HCT116 (cell line): ENCODE results near the gene ROR2. TPM values are rescaled to one million over a fixed set of nuclear protein-coding genes. Genes with fewer than 3 reads are reported as not detected.

Source experiments
- ATAC-seq: fragments of 200-7000 bp; cut with Tn5 transposase; 2 replicates; pipeline ENCODE4 v1.9.1; 2020; ENCODE audit warnings: mild to moderate bottlenecking, moderate library complexity
- BruUV-seq: library from RNA; stranded (reverse); fragments of 400-500 nt; replicated peaks from 2 replicates; lab custom pipeline; 2021; lab: Mats Ljungman, UMichigan
- CTCF ChIA-PET: fragments of 300-600 bp; sonication (Branson Sonifier 250); formaldehyde crosslinking; loops from one replicate; lab custom pipeline; 2021; ENCODE audit warnings: antibody characterized with exemption; lab: Charles Lee
- POLR2A ChIA-PET: fragments of 300-600, 350-600 bp; sonication (Branson Sonifier 250); formaldehyde crosslinking; loops from one replicate; lab custom pipeline; 2021; ENCODE audit warnings: antibody characterized with exemption; lab: Charles Lee
- RAD21 ChIA-PET, 2 experiments: fragments of 300-600 bp; sonication (Branson Sonifier 250); formaldehyde crosslinking; loops; one replicate each; lab custom pipeline; 2023; ENCODE audit warnings: low total read pairs in 2 of 2; ENCODE audit not compliant: uncharacterized antibody in 2 of 2, unreplicated experiment in 2 of 2, low non-redundant PET in 1 of 2; lab: Charles Lee
- DNase-seq: peaks from one replicate; pipeline ENCODE4 v3.0.0-alpha.2; 2010; ENCODE audit warnings: low read depth, low spot score
- H2AFZ ChIP-seq: fragments of 200-600 bp; shearing (Covaris generic), sonication (generic); 2 replicates; pipeline ENCODE4 v1.6.1; 2017; ENCODE audit warnings: low read depth, mixed run types, mixed read lengths, antibody characterized with exemption, low read length; ENCODE audit not compliant: poor library complexity, severe bottlenecking
- H3K27ac ChIP-seq: 2 replicates; pipeline ENCODE4 v1.5.1; 2012; ENCODE audit warnings: low read depth, low read length
- H3K27me3 ChIP-seq: fragments of 200-600 bp; sonication (generic); 2 replicates; pipeline ENCODE4 v1.6.1; 2016; ENCODE audit warnings: mixed run types, low read length, mixed read lengths; ENCODE audit not compliant: insufficient read depth
- H3K36me3 ChIP-seq, 2 experiments: fragments of 200-500 bp in 1 of 2; fragments of 200-600 bp in 1 of 2; sonication (Bioruptor generic) in 1 of 2; sonication (generic) in 1 of 2; 2 replicates each; pipeline versions ENCODE4 v1.5.1 to v1.6.1; 2014 to 2016; ENCODE audit warnings: low read length in 2 of 2, inconsistent platforms in 1 of 2, mixed read lengths in 1 of 2, mixed run types in 1 of 2; ENCODE audit not compliant: insufficient read depth in 2 of 2, control insufficient read depth in 1 of 2
- H3K4me1 ChIP-seq, 2 experiments: fragments of 200-600 bp in 1 of 2; sonication (generic) in 1 of 2; 2 replicates each; pipeline versions ENCODE4 v1.5.1 to v1.6.1; 2012 to 2017; ENCODE audit warnings: low read length in 2 of 2, inconsistent platforms in 1 of 2, mild to moderate bottlenecking in 1 of 2, mixed read lengths in 1 of 2, mixed run types in 1 of 2, moderate library complexity in 1 of 2; ENCODE audit not compliant: insufficient read depth in 2 of 2, control insufficient read depth in 1 of 2
- H3K4me2 ChIP-seq: fragments of 200-600 bp; sonication (generic); 2 replicates; pipeline ENCODE4 v1.6.1; 2017; ENCODE audit warnings: mixed run types, low read length, mixed read lengths
- H3K4me3 ChIP-seq, 2 experiments: fragments of 200-600 bp in 1 of 2; sonication (generic) in 1 of 2; replicated peaks in 1 of 2; 2 replicates each; pipeline ENCODE4 v1.5.1; 2011 to 2016; ENCODE audit warnings: low read length in 2 of 2, control low read depth in 1 of 2, low read depth in 1 of 2, mild to moderate bottlenecking in 1 of 2, mixed read lengths in 1 of 2, mixed run types in 1 of 2
- H3K79me2 ChIP-seq: fragments of 200-600 bp; sonication (generic); 2 replicates; pipeline ENCODE4 v1.6.1; 2017; ENCODE audit warnings: mild to moderate bottlenecking, mixed run types, low read length, moderate library complexity, mixed read lengths; ENCODE audit not compliant: insufficient read depth
- H3K9ac ChIP-seq: fragments of 200-600 bp; sonication (generic); 2 replicates; pipeline ENCODE4 v1.6.1; 2016; ENCODE audit warnings: low read length, mixed read lengths
- H3K9me2 ChIP-seq: fragments of 200-600 bp; sonication (generic), shearing (Covaris generic); 2 replicates; pipeline ENCODE4 v1.6.1; 2017; ENCODE audit warnings: mixed run types, mild to moderate bottlenecking, moderate library complexity; ENCODE audit not compliant: insufficient read depth
- H3K9me3 ChIP-seq, 2 experiments: fragments of 200-500 bp in 1 of 2; fragments of 200-600 bp in 1 of 2; sonication (Bioruptor generic) in 1 of 2; sonication (generic) in 1 of 2; 2 replicates each; pipeline ENCODE4 v1.6.1; 2014 to 2017; ENCODE audit warnings: low read length in 2 of 2, mixed read lengths in 2 of 2, inconsistent platforms in 1 of 2, low read depth in 1 of 2, mild to moderate bottlenecking in 1 of 2, mixed run types in 1 of 2, moderate library complexity in 1 of 2; ENCODE audit not compliant: control insufficient read depth in 1 of 2, insufficient read depth in 1 of 2
- H4K20me1 ChIP-seq: fragments of 200-600 bp; sonication (generic), shearing (Covaris generic); 2 replicates; pipeline ENCODE4 v1.6.1; 2017; ENCODE audit warnings: mixed run types, mild to moderate bottlenecking, moderate library complexity; ENCODE audit not compliant: insufficient read depth
- ATF3 ChIP-seq: IDR thresholded peaks from 2 replicates; pipeline ENCODE4 v1.6.1; 2012
- CBX3 ChIP-seq: IDR thresholded peaks from 2 replicates; pipeline ENCODE4 v1.6.1; 2012; ENCODE audit warnings: low read depth
- CEBPB ChIP-seq: IDR thresholded peaks from 2 replicates; pipeline ENCODE4 v1.6.1; 2012; ENCODE audit warnings: low read depth
- EGR1 ChIP-seq: IDR thresholded peaks from 2 replicates; pipeline ENCODE4 v1.6.1; 2012; ENCODE audit warnings: low read depth
- ELF1 ChIP-seq: IDR thresholded peaks from 2 replicates; pipeline ENCODE4 v1.6.1; 2012; ENCODE audit warnings: low read depth, borderline replicate concordance
- EZH2 ChIP-seq: fragments of 200-600 bp; sonication (generic); IDR thresholded peaks from 2 replicates; pipeline ENCODE4 v1.6.1; 2017; ENCODE audit warnings: antibody characterized with exemption, mixed run types
- JUND ChIP-seq: IDR thresholded peaks from 2 replicates; pipeline ENCODE4 v1.6.1; 2012
- MAX ChIP-seq: IDR thresholded peaks from 2 replicates; pipeline ENCODE4 v1.6.1; 2012
- RAD21 ChIP-seq: IDR thresholded peaks from 2 replicates; pipeline ENCODE4 v1.6.1; 2012; ENCODE audit warnings: low read depth, mild to moderate bottlenecking
- SIN3A ChIP-seq: IDR thresholded peaks from 2 replicates; pipeline ENCODE4 v1.6.1; 2012; ENCODE audit warnings: low read depth
- SRF ChIP-seq: IDR thresholded peaks from 2 replicates; pipeline ENCODE4 v1.6.1; 2012; ENCODE audit warnings: low read depth
- TCF7L2 ChIP-seq: IDR thresholded peaks from 2 replicates; pipeline ENCODE4 v1.7.0; 2011; ENCODE audit warnings: borderline replicate concordance, inconsistent platforms; ENCODE audit not compliant: insufficient read depth, insufficient read length; ENCODE audit errors: extremely low read depth
- YY1 ChIP-seq: IDR thresholded peaks from 2 replicates; pipeline ENCODE4 v1.6.1; 2011; ENCODE audit warnings: low read length, low read depth, moderate library complexity, mild to moderate bottlenecking; ENCODE audit not compliant: insufficient replicate concordance; ENCODE audit errors: extremely low read depth
- intact Hi-C: fragments of 100-400 bp; cut with micrococcal nuclease; formaldehyde crosslinking; loops from 2 replicates; pipeline ENCODE4 v1.10.0; 2022
- total RNA-seq: library from RNA; stranded (reverse); gene quantifications from one replicate; pipeline ENCODE4 v1.2.1, GENCODE V29; 2021; ENCODE audit not compliant: unreplicated experiment
- TF ChIP-seq, protein P1 (sequence below): IDR thresholded peaks from 2 replicates; pipeline ENCODE4 v1.6.1; 2012; ENCODE audit warnings: low read depth

The ROR2 gene
- total RNA-seq, 1 experiment from 2014 or later, result 15.7 TPM

DNA sequence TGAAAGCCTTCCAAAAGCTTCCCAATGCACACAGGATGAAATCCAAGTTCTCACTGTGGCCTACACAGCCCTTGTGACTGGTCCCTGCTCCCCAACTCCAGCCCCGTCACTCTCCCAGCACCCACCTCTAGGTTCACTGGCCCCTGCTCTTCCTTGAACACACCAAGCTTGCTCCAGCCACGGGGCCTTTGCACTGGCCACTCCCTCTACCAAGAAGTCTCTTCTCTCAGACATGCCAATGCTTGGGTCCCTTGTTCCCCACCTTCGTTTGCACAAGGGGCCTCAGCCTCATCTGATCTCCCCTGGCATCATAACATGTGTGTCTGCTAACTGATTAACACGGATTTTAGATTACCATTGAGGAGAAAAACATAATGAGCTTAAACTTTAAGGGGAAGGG is 56.0 kb downstream of the ROR2 start:
- H3K4me2 ChIP-seq, result no peak overlapping the region
- TF ChIP-seq RAD21 (no peak), ELF1 (no peak), SIN3A (no peak)
- TF ChIP-seq, all 23 proteins: peak for 0
- Histone ChIP-seq H4K20me1 (no peaks in the 10 kb centered on the region), H3K4me3 (no peak overlapping the region), H3K79me2 (peaks cover 9% of the 10 kb centered on the region; the same call in 1 of the 2 replicates), H3K4me1 (no peaks in the 10 kb centered on the region), H2AFZ (no peak overlapping the region), H3K27me3 (no peaks in the 10 kb centered on the region), H3K27ac (no peak overlapping the region), H3K9ac (no peak overlapping the region), H3K36me3 (no peaks in the 10 kb centered on the region), H3K9me2 (no peaks in the 10 kb centered on the region), H3K9me3 (no peaks in the 10 kb centered on the region)
- ChIA-PET POLR2A (no interaction called here), RAD21 (no interaction called here), CTCF (no interaction called here)
- intact Hi-C loops, result no loop called here
- DNase-seq (no peak), ATAC-seq (no peak)
- no TSS peak for BruUV-seq

DNA sequence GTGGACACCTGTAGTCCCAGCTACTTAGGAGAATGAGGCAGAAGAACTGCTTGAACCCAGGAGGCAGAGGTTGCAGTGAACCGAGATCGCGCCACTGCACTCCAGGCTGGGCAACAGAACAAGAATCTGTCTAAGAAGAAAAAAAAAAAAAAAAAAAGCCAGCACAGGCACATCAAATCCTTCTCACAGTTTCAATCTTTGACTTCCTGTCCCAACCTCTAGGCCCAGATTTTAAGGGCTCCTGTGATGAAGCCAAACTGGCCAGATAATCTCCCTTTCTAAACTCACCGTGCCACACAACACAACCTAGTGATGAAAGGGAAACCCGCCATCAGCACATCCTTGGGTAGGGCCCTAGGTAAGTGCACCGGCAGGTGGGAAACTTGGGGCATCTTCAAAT is 58.1 kb downstream of the ROR2 start:
- no peaks in the 10 kb centered on the region for H3K9me3 ChIP-seq
- no TSS peak for BruUV-seq
- no peak overlapping the region for H3K4me3 ChIP-seq
- no peaks in the 10 kb centered on the region for H4K20me1 ChIP-seq
- H3K9ac ChIP-seq, result no peak overlapping the region
- H3K9me2 ChIP-seq, result no peaks in the 10 kb centered on the region
- TF ChIP-seq SRF, result no peak
- no peak for TF ChIP-seq EGR1
- TF ChIP-seq YY1, result no peak
- no peak for TF ChIP-seq SIN3A
- no peak for TF ChIP-seq MAX
- TF ChIP-seq ATF3, result no peak
- TF ChIP-seq EZH2, result no peak
- no peak for TF ChIP-seq JUND
- no peak for TF ChIP-seq CBX3
- no peak for TF ChIP-seq TCF7L2
- TF ChIP-seq CEBPB, result no peak
- TF ChIP-seq, protein P1, sequence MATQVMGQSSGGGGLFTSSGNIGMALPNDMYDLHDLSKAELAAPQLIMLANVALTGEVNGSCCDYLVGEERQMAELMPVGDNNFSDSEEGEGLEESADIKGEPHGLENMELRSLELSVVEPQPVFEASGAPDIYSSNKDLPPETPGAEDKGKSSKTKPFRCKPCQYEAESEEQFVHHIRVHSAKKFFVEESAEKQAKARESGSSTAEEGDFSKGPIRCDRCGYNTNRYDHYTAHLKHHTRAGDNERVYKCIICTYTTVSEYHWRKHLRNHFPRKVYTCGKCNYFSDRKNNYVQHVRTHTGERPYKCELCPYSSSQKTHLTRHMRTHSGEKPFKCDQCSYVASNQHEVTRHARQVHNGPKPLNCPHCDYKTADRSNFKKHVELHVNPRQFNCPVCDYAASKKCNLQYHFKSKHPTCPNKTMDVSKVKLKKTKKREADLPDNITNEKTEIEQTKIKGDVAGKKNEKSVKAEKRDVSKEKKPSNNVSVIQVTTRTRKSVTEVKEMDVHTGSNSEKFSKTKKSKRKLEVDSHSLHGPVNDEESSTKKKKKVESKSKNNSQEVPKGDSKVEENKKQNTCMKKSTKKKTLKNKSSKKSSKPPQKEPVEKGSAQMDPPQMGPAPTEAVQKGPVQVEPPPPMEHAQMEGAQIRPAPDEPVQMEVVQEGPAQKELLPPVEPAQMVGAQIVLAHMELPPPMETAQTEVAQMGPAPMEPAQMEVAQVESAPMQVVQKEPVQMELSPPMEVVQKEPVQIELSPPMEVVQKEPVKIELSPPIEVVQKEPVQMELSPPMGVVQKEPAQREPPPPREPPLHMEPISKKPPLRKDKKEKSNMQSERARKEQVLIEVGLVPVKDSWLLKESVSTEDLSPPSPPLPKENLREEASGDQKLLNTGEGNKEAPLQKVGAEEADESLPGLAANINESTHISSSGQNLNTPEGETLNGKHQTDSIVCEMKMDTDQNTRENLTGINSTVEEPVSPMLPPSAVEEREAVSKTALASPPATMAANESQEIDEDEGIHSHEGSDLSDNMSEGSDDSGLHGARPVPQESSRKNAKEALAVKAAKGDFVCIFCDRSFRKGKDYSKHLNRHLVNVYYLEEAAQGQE, result no peak
- ATAC-seq (no peak), DNase-seq (no peak)
- no peak overlapping the region for H2AFZ ChIP-seq
- no peak overlapping the region for H3K27ac ChIP-seq
- no peaks in the 10 kb centered on the region for H3K27me3 ChIP-seq
- H3K4me1 ChIP-seq, result no peaks in the 10 kb centered on the region
- ChIA-PET RAD21 (no interaction called here), POLR2A (no interaction called here), CTCF (no interaction called here)
- H3K36me3 ChIP-seq, result no peaks in the 10 kb centered on the region
- H3K4me2 ChIP-seq, result no peak overlapping the region
- H3K79me2 ChIP-seq, result peaks cover 5% of the 10 kb centered on the region; the same call in 1 of the 2 replicates
- intact Hi-C loops, result no loop called here
